ENCODE results near the gene MAPK8IP3.
"Not testable (repeated sequence)": the region's sequence is repeated elsewhere in the genome, so short reads cannot be mapped to it uniquely, and the experiment has no call there.

MAPK8IP3 gene

DNA sequence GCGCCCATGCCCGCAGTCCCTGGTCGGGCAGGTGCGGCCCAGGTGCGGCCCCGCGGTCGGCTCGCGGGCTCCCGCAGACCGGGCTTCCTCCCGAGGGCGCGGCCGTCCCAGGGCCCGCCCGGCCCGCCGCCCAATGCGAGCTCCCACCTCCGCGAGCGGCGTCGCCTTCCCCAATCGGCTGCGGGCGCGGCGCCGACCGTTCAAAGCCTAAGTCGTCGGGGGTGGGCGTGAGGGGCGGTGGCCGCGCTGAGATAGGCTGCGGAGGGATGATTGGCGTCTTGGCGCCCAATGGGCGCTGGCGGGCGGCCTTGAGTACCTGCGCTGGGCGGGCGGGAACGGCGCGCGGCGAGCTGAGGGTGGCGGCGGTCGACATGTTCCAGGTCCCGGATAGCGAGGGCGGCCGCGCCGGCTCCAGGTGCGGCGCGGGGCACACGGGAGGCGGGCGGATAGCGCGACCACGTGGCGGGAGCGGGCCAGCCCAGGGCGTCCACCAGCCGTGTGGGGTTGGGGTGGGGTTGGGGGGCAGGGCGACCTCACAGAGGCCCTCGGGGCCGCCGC lies 28.0 kb upstream of the MAPK8IP3 start, which contains the start of gene JPT2:
JPT2 (plus strand) TSS at position 338 of the 558 bp plus-strand sequence; CDS start at position 372, 34 bp downstream.
- peak; percentile 87 for DNase-seq

DNA sequence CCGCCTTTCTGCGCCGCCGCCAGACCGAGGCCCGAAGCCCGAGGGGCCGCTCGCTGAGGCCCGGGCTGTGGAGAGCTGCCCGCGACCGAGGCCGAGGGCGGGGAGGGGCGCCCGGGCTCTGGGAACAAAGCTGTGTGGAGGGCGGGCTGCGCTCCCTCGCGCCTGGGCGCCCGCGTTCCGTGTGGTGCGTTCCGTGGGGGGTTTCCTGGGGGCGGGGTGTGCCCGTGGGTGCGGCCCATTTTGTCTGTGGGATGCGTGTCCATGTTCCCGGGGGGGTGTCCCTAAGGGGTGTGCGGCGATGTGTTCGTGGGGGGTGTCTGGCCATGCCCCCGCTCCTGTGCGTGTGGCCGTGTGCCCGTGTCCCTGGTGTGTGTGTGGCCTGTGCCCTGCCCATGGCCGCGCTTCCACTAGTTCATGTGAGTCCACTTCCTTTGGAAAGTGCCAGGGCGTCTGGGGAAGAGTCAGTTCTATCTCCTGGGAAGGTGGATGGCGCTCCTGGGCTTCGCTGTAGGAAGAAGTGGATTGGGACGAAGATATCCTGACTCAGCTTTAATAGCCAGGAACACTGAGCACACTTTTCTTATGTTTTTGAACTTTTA lies 27.4 kb upstream of the MAPK8IP3 start:
- DNase-seq: no peak

DNA sequence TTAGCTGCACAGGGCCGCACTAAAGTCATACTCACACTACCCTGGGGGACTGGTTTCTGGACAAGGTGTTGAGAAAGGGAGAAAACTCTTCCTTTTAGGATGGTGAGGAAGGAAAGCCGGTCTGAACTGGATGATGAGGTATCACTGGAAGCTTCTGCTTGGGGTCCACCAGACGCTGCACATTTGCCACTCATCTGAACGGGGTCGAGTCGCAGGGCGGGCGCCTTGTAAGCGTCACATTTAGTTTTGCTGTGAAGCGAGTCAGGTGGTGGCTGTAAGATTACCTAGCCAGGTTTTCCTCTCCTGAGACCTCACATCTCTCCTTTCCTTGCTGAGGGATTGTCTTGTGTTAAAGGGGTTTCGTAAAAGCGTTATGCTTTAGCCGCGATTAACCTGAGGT lies 25.6 kb upstream of the MAPK8IP3 start:
- DNase-seq: no peak

GRCh38 chr16:1681032-1681431 lies 25.0 kb upstream of the MAPK8IP3 start:
- no peak for DNase-seq

DNA sequence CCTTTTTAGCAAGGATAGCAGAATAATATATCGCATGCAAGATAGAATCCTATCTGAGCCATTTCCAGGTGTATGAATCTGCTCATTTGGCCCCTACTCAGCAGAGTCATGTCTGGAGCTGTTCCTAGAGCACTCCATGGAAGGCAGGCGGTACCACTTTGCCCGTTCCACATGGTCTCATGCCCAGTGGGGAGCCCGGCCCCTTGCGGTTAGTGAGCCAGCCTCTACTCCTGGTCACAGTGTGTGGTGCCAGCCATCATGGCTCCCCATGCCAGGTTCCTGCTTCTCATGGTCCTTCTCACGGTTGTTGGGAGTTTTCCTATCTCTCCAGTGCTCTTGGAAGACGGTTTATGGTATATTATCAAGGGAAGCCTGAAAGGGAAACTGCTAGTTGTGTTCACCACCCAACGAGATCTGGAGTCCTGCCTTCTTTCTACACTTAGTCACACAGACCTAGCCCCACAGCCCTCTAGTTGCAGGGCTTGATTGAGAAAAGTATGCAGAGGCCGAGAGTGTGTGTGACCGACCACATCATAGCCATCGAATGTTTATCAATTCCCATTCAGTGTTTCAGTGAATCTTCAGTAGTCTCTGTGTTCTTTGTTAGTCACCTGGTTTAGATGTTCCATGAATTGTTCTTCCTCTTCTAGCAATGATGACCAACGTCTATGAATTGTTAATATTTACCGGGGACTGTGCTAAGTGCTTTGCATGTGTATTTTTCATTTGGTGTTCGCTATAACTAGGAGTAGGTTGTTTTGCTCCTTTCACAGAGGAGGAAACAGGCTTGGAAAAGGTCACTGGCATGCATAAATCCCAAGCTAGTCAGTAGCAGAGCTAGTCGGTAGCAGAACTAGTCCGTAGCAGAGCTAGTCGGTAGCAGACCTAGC lies 18.3 kb upstream of the MAPK8IP3 start:
- DNase-seq: no peak

GRCh38 chr16:1688807-1689560 lies 17.0 kb upstream of the MAPK8IP3 start:
- DNase-seq: no peak

- DNase-seq: no peak
Measured at GRCh38 chr16:1689853-1690252, 16.1 kb upstream of the MAPK8IP3 start.

- DNase-seq: no peak
Measured at GRCh38 chr16:1690810-1691209, 15.2 kb upstream of the MAPK8IP3 start.

DNA sequence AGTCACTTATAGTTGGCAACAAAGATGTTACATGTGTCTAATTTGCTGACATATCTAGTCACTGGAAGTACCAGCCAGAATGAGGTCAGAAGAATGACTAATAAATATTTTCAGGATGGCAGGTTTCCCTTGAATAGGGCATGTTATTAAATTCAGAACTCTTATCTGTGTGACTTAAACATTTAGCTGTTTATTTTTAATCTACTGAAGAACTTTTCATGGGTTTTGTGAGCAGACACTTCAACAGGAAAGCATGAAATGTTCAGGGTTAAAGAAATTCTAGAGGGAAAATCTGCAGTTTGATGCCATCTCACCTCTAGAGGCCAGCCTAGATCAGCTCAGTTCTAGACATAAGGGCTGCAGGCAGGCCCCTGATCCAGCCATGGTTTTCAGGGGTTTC lies 14.7 kb upstream of the MAPK8IP3 start:
- no peak for DNase-seq

GRCh38 chr16:1691956-1692355 lies 14.0 kb upstream of the MAPK8IP3 start:
- no peak for DNase-seq

- no peak for DNase-seq
Measured at GRCh38 chr16:1696863-1697262, 9.1 kb upstream of the MAPK8IP3 start.

DNA sequence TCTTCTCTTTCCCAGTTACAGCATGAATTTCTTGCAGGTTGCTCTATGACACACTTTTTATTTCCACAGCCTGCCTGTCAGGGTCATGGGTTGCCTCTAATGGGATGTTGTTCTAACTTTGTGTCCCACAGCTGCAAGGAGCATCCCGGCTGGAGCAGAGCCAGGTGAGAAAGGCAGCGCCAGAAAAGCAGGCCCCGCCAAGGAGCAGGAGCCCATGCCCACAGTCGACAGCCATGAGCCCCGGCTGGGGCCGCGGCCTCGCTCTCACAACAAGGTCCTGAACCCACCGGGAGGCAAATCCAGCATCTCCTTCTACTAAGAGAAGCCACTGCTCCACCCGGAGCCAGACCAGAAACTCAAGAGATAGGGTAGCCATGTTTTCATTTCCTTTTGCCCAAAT lies 7.3 kb upstream of the MAPK8IP3 start:
- no peak for DNase-seq

GRCh38 chr16:1700246-1700645 lies 5.7 kb upstream of the MAPK8IP3 start:
- DNase-seq: no peak

GRCh38 chr16:1701216-1701878 lies 4.6 kb upstream of the MAPK8IP3 start:
- no peak for DNase-seq

GRCh38 chr16:1705324-1705687 lies 689 bp upstream of the MAPK8IP3 start:
- not testable (repeated sequence) for DNase-seq

- DNase-seq: no peak
Measured at GRCh38 chr16:1706386-1707192, 594 bp downstream of the MAPK8IP3 start.

- DNase-seq: no peak
Measured at GRCh38 chr16:1707193-1707790, 1.3 kb downstream of the MAPK8IP3 start.

DNA sequence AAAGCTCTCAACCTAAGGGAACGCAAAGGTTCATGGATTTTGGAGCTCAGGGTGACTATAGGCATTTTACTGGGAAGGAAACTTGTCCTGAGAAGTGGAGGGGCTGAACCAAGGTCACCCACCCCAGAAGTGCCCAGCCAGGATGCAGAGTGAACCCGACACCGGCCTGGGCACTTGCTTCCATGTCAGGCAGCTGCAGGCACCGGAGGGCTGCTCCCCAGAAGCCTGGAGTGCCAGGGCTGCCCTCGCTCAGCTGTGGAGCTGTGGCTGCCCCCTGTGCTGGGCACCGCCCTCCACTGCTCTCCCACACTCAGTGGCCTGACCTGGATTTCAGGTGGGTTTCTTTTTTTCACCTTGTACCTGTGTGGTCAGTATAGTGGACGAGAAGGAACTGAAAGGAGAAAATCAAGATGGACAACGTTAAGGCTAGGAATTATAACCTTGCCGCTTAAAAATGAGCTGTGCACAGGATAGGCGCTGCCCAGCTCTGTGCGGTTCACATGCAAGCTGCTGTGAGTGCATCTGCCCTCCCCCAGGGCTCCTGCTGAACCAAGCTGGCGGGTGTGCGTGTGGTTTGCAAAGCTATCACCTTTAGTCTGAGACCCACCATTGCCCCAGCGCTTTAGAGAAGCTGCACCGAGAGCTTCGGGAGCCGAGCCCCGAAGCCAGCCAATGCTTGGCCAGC lies 2.2 kb downstream of the MAPK8IP3 start:
- DNase-seq: no peak

DNA sequence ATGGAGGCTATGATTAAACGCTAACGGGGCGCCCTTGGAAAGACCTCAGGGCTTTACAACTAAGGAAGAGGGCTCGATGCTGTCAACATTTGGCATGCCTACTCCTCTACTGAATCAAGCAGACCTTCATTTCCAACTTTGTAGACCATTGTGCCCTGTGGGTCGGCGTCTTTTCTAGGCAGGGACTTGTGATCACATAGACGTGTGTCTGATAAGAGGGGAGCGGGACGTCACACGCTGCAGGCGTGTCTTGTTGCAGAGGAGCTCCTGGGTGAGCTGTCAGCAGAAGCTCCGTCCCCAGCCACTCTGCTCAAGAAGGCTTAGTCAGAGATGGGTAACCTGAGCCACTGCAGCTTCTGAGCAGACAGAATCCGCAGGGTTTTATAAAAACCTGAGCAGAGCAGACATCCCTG lies 2.8 kb downstream of the MAPK8IP3 start:
- no peak for DNase-seq

GRCh38 chr16:1709356-1709755 lies 3.4 kb downstream of the MAPK8IP3 start:
- DNase-seq: no peak
